ENCODE measurements around the gene IKZF4. TPM values are rescaled to one million over a fixed set of nuclear protein-coding genes. Genes with fewer than 3 reads are reported as not detected.
A peak's percentile ranks its signal among the peaks of the same experiment; 100 is the strongest.

The IKZF4 gene
- total RNA-seq, 1 experiment from 2014 or later = 1.5 TPM

- DNase-seq = no peak
- H3K4me3 ChIP-seq (ENCODE audit: insufficient read depth, low read depth, low read length) = no peak overlapping the region
These were observed 9.2 kb upstream of the IKZF4 start for GRCh38 chr12:56011509-56012090.

DNA sequence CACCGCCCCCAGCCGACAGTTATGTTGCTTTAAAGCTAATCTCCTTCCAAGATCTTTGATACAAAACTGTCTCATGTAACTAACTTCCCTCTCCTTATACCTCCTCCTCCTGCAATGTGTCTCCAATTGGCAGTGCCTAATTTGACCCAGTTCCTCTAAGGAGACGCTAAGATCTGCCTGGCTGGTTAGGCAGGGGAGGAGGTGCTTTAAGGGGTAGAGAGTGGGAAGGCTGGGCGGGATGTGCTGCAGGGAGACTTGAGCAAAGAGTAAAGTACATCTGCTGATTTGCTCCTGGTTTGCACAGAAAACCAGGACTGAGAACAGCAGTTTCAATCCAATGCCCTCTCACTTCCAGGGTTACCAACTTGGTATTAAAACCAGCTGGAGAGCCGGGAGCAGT, 7.4 kb upstream of the IKZF4 start:
- no peaks in the 10 kb centered on the region for H3K27me3 ChIP-seq (ENCODE audit: control insufficient read depth, insufficient read depth, low read length)
- no peaks in the 10 kb centered on the region for H3K36me3 ChIP-seq (replicated peaks; ENCODE audit: control insufficient read depth, insufficient read depth, low read length)
- H3K4me3 ChIP-seq (ENCODE audit: insufficient read depth, low read depth, low read length) = no peak overlapping the region
- DNase-seq = no peak

More at GRCh38 chr12:56011509-56012090, 9.2 kb upstream of the IKZF4 start:
- H3K27me3 ChIP-seq (ENCODE audit: control insufficient read depth, insufficient read depth, low read length) = no peaks in the 10 kb centered on the region
- no peaks in the 10 kb centered on the region for H3K36me3 ChIP-seq (replicated peaks; ENCODE audit: control insufficient read depth, insufficient read depth, low read length)

DNA sequence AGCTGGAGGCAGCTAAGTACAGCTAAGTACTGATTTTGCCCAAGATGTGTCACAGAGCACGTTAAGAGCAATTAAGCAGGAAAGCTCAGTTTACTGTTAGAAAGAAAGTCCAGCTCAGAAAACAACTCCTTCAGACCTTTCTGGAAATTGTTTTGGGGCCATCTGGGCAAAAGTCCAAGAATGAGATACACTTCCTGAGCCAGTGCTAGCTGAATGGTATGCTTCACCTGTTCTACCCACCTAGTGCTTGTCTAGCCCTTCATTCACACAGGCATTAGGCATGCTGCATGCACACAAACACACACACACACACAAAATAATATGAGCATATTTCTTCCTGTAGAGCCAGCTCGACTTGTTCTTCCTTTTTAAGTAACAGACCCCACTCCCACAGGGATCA, 6.6 kb upstream of the IKZF4 start:
- no peak overlapping the region for H3K4me3 ChIP-seq (ENCODE audit: insufficient read depth, low read depth, low read length)
- no peaks in the 10 kb centered on the region; the same call in 1 of the 2 replicates for H3K36me3 ChIP-seq (replicated peaks; ENCODE audit: control insufficient read depth, insufficient read depth, low read length)
- no peaks in the 10 kb centered on the region for H3K27me3 ChIP-seq (ENCODE audit: control insufficient read depth, insufficient read depth, low read length)
- DNase-seq = no peak

DNA sequence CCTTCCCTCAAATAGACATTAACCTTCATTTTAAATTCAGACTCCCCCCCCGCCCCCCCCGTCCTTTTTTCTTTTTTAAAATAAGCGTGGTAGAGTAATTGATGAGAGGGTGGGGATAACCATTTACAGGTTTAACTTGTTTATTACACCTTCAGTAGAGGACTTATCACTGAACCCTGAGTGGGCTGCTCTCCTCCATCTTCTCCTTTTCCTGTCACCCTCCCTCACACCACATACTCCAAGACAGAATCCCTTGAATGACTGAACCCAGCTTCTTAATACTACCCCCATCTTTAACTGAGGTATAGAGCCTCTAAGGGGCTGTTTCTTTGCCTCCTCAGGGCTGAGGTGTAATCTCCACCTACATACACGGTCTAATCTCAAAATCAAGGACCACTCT, 3.7 kb upstream of the IKZF4 start:
- Histone ChIP-seq H3K27me3 (ENCODE audit: control insufficient read depth, insufficient read depth, low read length) (no peaks in the 10 kb centered on the region), H3K36me3 (replicated peaks; ENCODE audit: control insufficient read depth, insufficient read depth, low read length) (no peaks in the 10 kb centered on the region; the same call in 1 of the 2 replicates), H3K4me3 (ENCODE audit: insufficient read depth, low read depth, low read length) (no peak overlapping the region)
- no peak for DNase-seq

- Histone ChIP-seq H3K36me3 (replicated peaks; ENCODE audit: control insufficient read depth, insufficient read depth, low read length) (no peaks in the 10 kb centered on the region; the same call in 1 of the 2 replicates), H3K27me3 (ENCODE audit: control insufficient read depth, insufficient read depth, low read length) (no peaks in the 10 kb centered on the region), H3K4me3 (ENCODE audit: insufficient read depth, low read depth, low read length) (no peak overlapping the region)
- no peak for DNase-seq
These were observed 2.5 kb upstream of the IKZF4 start for GRCh38 chr12:56018356-56018755.

GRCh38 chr12:56021889-56022497, 1.1 kb downstream of the IKZF4 start:
- DNase-seq = peak; percentile 60
- Histone ChIP-seq H3K4me3 (ENCODE audit: insufficient read depth, low read depth, low read length) (peak overlapping the region; percentile 42; the same call in 1 of the 2 replicates), H3K36me3 (replicated peaks; ENCODE audit: control insufficient read depth, insufficient read depth, low read length) (peaks cover 2% of the 10 kb centered on the region), H3K27me3 (ENCODE audit: control insufficient read depth, insufficient read depth, low read length) (no peaks in the 10 kb centered on the region)

- Histone ChIP-seq H3K27me3 (ENCODE audit: control insufficient read depth, insufficient read depth, low read length) (no peaks in the 10 kb centered on the region), H3K4me3 (ENCODE audit: insufficient read depth, low read depth, low read length) (no peak overlapping the region), H3K36me3 (replicated peaks; ENCODE audit: control insufficient read depth, insufficient read depth, low read length) (peaks cover 17% of the 10 kb centered on the region)
- DNase-seq = no peak
These were observed 7.8 kb downstream of the IKZF4 start for GRCh38 chr12:56028511-56029165.

DNA sequence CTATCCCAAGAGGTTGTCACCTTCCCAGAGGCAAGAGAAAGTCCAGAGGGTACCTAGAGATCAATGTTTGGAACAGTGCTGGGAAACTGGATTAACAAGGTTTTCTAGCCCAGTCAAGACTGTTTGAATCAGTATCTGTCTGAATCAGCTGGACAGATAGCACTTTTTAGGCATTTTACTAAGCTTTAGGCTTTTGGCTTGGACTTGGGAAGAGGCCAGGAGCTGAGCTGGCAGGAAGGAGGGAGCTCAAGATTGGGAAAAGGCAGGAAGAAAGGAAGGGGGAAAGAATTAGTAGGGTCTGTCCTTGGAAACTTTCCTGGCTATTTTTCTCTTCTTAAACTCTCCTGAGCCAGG, 8.3 kb downstream of the IKZF4 start:
- DNase-seq = no peak
- H3K36me3 ChIP-seq (replicated peaks; ENCODE audit: control insufficient read depth, insufficient read depth, low read length) = peaks cover 18% of the 10 kb centered on the region

DNA sequence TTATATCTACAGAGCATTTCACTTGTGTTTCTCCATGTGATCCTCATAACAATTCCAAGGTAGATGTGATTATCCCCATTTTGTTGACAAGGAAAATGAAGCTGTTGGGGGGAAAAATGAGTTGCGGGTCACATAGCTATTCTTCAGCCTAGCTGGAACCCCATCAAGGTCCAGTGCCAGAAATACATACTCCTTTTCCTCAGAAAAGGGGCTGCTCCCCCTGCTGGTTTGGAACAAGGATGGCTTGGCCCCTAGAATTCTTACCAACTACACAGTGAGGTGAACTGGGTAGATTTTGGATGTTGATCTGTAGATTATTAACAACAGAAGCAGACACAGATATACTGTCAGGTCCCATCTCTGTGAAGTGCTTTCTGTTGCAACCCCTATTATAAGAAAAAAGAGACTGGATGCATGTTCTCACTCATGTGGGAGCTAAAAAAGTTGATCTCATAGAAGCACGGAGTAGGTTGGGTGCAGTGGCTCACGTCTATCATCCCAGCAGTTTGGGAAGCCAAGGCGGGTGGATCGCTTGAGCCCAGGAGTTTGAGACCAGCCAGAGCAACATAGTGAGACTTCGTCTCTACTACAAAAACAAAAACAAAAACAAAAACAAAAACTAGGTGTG, 8.9 kb downstream of the IKZF4 start:
- H3K4me3 ChIP-seq (ENCODE audit: insufficient read depth, low read depth, low read length) = no peak overlapping the region
- H3K36me3 ChIP-seq (replicated peaks; ENCODE audit: control insufficient read depth, insufficient read depth, low read length) = peaks cover 21% of the 10 kb centered on the region
- DNase-seq = peak; percentile 80
- no peaks in the 10 kb centered on the region for H3K27me3 ChIP-seq (ENCODE audit: control insufficient read depth, insufficient read depth, low read length)

More for the DNA sequence above, 8.3 kb downstream of the IKZF4 start:
- H3K4me3 ChIP-seq (ENCODE audit: insufficient read depth, low read depth, low read length) = no peak overlapping the region
- H3K27me3 ChIP-seq (ENCODE audit: control insufficient read depth, insufficient read depth, low read length) = no peaks in the 10 kb centered on the region

GRCh38 chr12:56031987-56032386, 11.1 kb downstream of the IKZF4 start:
- peaks cover 23% of the 10 kb centered on the region for H3K36me3 ChIP-seq (replicated peaks; ENCODE audit: control insufficient read depth, insufficient read depth, low read length)
- no peak for DNase-seq
- H3K4me3 ChIP-seq (ENCODE audit: insufficient read depth, low read depth, low read length) = no peak overlapping the region
- no peaks in the 10 kb centered on the region for H3K27me3 ChIP-seq (ENCODE audit: control insufficient read depth, insufficient read depth, low read length)

- no peaks in the 10 kb centered on the region for H3K27me3 ChIP-seq (ENCODE audit: control insufficient read depth, insufficient read depth, low read length)
- DNase-seq = no peak
- no peak overlapping the region for H3K4me3 ChIP-seq (ENCODE audit: insufficient read depth, low read depth, low read length)
- H3K36me3 ChIP-seq (replicated peaks; ENCODE audit: control insufficient read depth, insufficient read depth, low read length) = peaks cover 20% of the 10 kb centered on the region
These were observed 13.9 kb downstream of the IKZF4 start for GRCh38 chr12:56034586-56035332.

DNA sequence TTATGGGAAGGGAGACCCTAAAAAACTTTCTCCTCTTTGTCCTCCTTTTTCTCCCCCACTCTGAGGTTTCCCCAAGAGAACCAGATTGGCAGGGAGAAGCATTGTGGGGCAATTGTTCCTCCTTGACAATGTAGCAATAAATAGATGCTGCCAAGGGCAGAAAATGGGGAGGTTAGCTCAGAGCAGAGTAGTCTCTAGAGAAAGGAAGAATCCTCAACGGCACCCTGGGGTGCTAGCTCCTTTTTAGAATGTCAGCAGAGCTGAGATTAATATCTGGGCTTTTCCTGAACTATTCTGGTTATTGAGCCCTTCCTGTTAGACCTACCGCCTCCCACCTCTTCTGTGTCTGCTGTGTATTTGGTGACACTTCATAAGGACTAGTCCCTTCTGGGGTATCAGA, 16.3 kb downstream of the IKZF4 start:
- H3K36me3 ChIP-seq (replicated peaks; ENCODE audit: control insufficient read depth, insufficient read depth, low read length) = peaks cover 18% of the 10 kb centered on the region
- no peak overlapping the region for H3K4me3 ChIP-seq (ENCODE audit: insufficient read depth, low read depth, low read length)
- DNase-seq = no peak
- no peaks in the 10 kb centered on the region for H3K27me3 ChIP-seq (ENCODE audit: control insufficient read depth, insufficient read depth, low read length)

GRCh38 chr12:56038022-56038655, 17.3 kb downstream of the IKZF4 start:
- no peak overlapping the region for H3K4me3 ChIP-seq (ENCODE audit: insufficient read depth, low read depth, low read length)
- peaks cover 15% of the 10 kb centered on the region for H3K36me3 ChIP-seq (replicated peaks; ENCODE audit: control insufficient read depth, insufficient read depth, low read length)
- no peaks in the 10 kb centered on the region for H3K27me3 ChIP-seq (ENCODE audit: control insufficient read depth, insufficient read depth, low read length)
- no peak for DNase-seq

GRCh38 chr12:56040151-56040550, 19.3 kb downstream of the IKZF4 start:
- Histone ChIP-seq H3K27me3 (ENCODE audit: control insufficient read depth, insufficient read depth, low read length) (no peaks in the 10 kb centered on the region), H3K4me3 (ENCODE audit: insufficient read depth, low read depth, low read length) (no peak overlapping the region), H3K36me3 (replicated peaks; ENCODE audit: control insufficient read depth, insufficient read depth, low read length) (peaks cover 15% of the 10 kb centered on the region)
- no peak for DNase-seq

All from H7 (cell line).